Activated naive CD8-positive, alpha-beta T cell treated with anti-CD3 and anti-CD28 coated beads for 36 hours (primary cell): ENCODE results near the gene CENPVL2. TPM values are rescaled to one million over a fixed set of nuclear protein-coding genes. Genes with fewer than 3 reads are reported as not detected.
"Not testable (repeated sequence)": the region's sequence is repeated elsewhere in the genome, so short reads cannot be mapped to it uniquely, and the experiment has no call there.

ENCODE experiments used
- DNase-seq: peaks from one replicate; pipeline ENCODE4 v3.0.0; 2021
- H3K27ac Mint-ChIP-seq: one replicate; pipeline ENCODE4 v1.8.0; 2022; ENCODE audit warnings: mild to moderate bottlenecking, moderate library complexity, mixed read lengths
- H3K27me3 Mint-ChIP-seq: one replicate; pipeline ENCODE4 v1.8.0; 2022; ENCODE audit warnings: mild to moderate bottlenecking, mixed read lengths
- H3K36me3 Mint-ChIP-seq: one replicate; pipeline ENCODE4 v1.8.0; 2021; ENCODE audit warnings: mild to moderate bottlenecking, mixed read lengths
- H3K4me1 Mint-ChIP-seq: one replicate; pipeline ENCODE4 v1.8.0; 2021; ENCODE audit warnings: mixed read lengths
- H3K4me3 Mint-ChIP-seq: one replicate; pipeline ENCODE4 v1.8.0; 2022; ENCODE audit warnings: mild to moderate bottlenecking, moderate library complexity, mixed read lengths
- H3K9me3 Mint-ChIP-seq: one replicate; pipeline ENCODE4 v1.8.0; 2022; ENCODE audit warnings: mixed read lengths
- total RNA-seq, 2 experiments: library from RNA; stranded (reverse); gene quantifications; one replicate each; pipeline ENCODE4 v1.2.3, GENCODE V29; 2021

The CENPVL2 gene
- under 1 TPM in 1 of 2 experiments, not detected in 1; 0.14 TPM for total RNA-seq

- not testable (repeated sequence) for H3K4me1 Mint-ChIP-seq, H3K4me3 Mint-ChIP-seq, DNase-seq, H3K27ac Mint-ChIP-seq, H3K36me3 Mint-ChIP-seq, H3K9me3 Mint-ChIP-seq, H3K27me3 Mint-ChIP-seq
These were observed at the start of gene CENPVL2 for GRCh38 chrX:51682720-51683062. CENPVL2 (minus strand) TSS chrX:51682831; CDS start chrX:51682831, 0 bp downstream.

DNA sequence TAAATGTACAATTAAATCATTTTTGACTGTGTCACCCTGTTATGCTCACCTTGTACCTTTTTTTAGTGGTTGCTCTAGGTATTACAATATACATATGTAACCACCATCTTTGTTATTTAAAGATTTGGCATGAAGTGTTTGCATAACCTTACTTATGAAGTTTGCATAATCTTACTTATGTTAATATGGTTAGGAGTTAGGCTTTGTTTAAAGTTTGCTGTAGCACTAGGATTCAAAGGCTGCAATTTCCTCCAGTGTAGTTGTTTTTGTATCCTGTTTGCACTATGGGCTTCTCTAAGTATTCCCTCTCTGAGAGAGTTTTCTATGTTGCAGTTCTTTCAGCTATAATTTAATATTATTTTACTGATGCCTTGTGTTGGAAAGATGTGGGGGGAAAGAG is 45.6 kb upstream of the CENPVL2 start:
- Mint-ChIP-seq H3K9me3 (no peaks in the 10 kb centered on the region), H3K27ac (no peak overlapping the region), H3K36me3 (no peaks in the 10 kb centered on the region), H3K4me3 (no peak overlapping the region), H3K4me1 (no peaks in the 10 kb centered on the region), H3K27me3 (no peaks in the 10 kb centered on the region)
- no peak for DNase-seq

- not testable (repeated sequence) for H3K36me3 Mint-ChIP-seq, DNase-seq, H3K27ac Mint-ChIP-seq, H3K4me1 Mint-ChIP-seq, H3K9me3 Mint-ChIP-seq, H3K4me3 Mint-ChIP-seq, H3K27me3 Mint-ChIP-seq
These were observed 30.5 kb upstream of the CENPVL2 start for GRCh38 chrX:51712943-51713647.

DNA sequence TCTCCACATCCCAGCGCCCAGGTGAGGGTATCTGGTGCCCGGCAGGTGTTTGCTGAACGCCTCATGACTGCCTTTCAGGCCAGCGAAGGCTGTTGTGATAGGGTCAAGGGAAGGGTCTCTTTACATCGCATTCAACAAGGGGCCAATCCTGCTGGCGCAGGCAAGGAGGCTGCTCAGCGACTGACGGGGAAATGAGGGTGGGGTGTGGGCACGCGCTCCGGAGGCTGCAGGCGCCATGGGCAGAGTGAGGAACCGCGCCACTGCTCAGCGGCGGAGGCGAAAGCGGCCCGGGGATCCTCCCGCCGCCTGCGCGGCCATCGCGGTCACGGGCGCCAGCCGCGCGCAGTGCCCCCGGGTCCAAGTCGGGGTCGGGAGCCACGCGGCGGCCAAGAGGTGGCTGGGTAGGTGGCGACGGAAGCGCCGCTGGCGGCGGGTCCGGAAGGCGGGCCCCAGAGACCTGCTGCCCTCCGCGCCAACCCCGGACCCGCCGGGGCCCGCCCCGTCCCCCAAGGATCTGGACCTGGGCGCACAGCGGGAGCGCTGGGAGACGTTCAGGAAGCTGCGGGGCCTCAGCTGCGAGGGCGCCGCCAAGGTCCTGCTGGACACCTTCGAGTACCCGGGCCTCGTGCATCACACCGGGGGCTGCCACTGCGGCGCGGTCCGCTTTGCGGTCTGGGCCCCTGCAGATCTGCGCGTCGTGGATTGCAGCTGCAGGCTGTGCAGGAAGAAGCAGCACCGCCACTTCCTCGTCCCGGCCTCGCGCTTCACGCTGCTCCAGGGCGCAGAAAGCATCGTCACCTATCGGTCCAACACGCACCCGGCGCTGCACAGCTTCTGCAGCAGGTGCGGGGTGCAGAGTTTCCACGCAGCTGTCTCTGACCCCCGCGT is 27.9 kb upstream of the CENPVL2 start, which contains the start of gene CENPVL1:
CENPVL1 (plus strand) TSS at position 236 of the 888 bp plus-strand sequence; CDS start at position 236, 0 bp downstream.
- not testable (repeated sequence) for H3K4me1 Mint-ChIP-seq, H3K27ac Mint-ChIP-seq, H3K27me3 Mint-ChIP-seq, H3K9me3 Mint-ChIP-seq, H3K4me3 Mint-ChIP-seq, DNase-seq, H3K36me3 Mint-ChIP-seq

DNA sequence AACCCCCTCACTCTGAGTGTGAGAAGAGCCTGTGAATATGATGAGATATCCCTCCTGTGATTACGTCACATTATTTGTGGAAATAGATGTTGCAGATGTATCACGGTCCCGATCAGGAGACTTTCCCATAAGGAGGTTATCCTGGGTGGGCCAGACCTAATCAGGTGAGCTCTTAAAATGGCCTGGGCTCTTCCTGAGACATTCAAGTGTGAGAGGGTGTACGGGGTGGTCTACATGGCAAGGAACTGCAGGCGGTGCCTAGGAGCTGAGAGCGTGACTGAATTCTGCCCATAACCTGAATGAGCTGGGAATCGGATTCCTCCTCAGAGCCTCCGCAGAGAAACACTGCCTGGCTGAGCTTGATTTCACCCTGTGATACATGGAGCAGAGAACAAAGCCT is 14.8 kb upstream of the CENPVL2 start:
- no peaks in the 10 kb centered on the region for H3K9me3 Mint-ChIP-seq
- H3K27me3 Mint-ChIP-seq, result peaks cover 8% of the 10 kb centered on the region
- no peak overlapping the region for H3K4me3 Mint-ChIP-seq
- no peaks in the 10 kb centered on the region for H3K4me1 Mint-ChIP-seq
- no peaks in the 10 kb centered on the region for H3K36me3 Mint-ChIP-seq
- H3K27ac Mint-ChIP-seq, result no peak overlapping the region
- no peak for DNase-seq

DNA sequence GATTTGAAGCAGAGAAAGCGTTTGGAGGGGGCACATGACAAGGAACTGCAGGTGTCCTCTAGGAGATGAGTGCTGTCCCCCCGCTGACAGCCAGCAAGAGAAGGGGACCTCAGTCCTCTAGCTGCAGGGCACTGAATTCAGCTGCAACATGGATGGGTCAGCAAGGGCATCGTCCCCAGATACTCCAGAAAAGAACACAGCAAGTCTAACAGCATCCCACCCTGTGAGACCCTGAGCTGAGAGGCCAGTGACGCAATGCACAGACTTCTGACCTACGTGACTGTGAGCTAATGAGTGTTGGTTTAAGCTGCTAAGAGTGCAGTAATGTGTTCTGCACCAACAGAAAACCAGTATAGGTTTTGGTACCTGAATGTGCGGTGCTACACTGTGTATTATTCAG is 11.6 kb upstream of the CENPVL2 start:
- H3K4me3 Mint-ChIP-seq, result no peak overlapping the region
- no peaks in the 10 kb centered on the region for H3K36me3 Mint-ChIP-seq
- H3K27ac Mint-ChIP-seq, result no peak overlapping the region
- DNase-seq, result no peak
- H3K4me1 Mint-ChIP-seq, result no peaks in the 10 kb centered on the region
- peaks cover 8% of the 10 kb centered on the region for H3K27me3 Mint-ChIP-seq
- no peaks in the 10 kb centered on the region for H3K9me3 Mint-ChIP-seq

DNA sequence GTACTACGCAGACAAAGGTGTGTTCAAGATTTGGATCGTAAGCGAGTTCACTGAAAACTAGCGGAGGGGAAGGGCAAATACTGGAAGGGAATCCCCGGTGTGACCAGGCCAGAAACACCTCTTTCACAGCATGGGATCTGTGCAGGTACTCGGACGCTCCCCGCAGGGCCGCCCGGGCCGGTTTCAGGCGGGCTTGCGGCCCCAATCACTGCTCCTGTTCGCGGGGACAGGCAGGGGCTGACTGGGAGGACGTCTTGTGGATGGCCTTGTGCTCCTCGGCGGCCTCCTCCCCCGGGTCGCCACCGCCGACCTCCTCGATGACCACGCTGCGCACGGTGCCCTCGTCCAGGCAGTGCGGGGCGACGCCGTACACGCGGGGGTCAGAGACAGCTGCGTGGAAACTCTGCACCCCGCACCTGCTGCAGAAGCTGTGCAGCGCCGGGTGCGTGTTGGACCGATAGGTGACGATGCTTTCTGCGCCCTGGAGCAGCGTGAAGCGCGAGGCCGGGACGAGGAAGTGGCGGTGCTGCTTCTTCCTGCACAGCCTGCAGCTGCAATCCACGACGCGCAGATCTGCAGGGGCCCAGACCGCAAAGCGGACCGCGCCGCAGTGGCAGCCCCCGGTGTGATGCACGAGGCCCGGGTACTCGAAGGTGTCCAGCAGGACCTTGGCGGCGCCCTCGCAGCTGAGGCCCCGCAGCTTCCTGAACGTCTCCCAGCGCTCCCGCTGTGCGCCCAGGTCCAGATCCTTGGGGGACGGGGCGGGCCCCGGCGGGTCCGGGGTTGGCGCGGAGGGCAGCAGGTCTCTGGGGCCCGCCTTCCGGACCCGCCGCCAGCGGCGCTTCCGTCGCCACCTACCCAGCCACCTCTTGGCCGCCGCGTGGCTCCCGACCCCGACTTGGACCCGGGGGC is 567 bp downstream of the CENPVL2 start:
- H3K9me3 Mint-ChIP-seq, H3K27ac Mint-ChIP-seq, H3K4me1 Mint-ChIP-seq, H3K4me3 Mint-ChIP-seq, H3K36me3 Mint-ChIP-seq, DNase-seq, H3K27me3 Mint-ChIP-seq: not testable (repeated sequence)

- H3K4me1 Mint-ChIP-seq, DNase-seq, H3K9me3 Mint-ChIP-seq, H3K4me3 Mint-ChIP-seq, H3K36me3 Mint-ChIP-seq, H3K27me3 Mint-ChIP-seq, H3K27ac Mint-ChIP-seq: not testable (repeated sequence)
These were observed 2.8 kb downstream of the CENPVL2 start for GRCh38 chrX:51679689-51680433.

GRCh38 chrX:51665981-51666380 is 16.6 kb downstream of the CENPVL2 start:
- H3K4me1 Mint-ChIP-seq, result peaks cover 3% of the 10 kb centered on the region
- no peak overlapping the region for H3K27ac Mint-ChIP-seq
- H3K27me3 Mint-ChIP-seq, result peaks cover 14% of the 10 kb centered on the region
- H3K9me3 Mint-ChIP-seq, result no peaks in the 10 kb centered on the region
- H3K4me3 Mint-ChIP-seq, result no peak overlapping the region
- H3K36me3 Mint-ChIP-seq, result no peaks in the 10 kb centered on the region
- DNase-seq, result no peak

DNA sequence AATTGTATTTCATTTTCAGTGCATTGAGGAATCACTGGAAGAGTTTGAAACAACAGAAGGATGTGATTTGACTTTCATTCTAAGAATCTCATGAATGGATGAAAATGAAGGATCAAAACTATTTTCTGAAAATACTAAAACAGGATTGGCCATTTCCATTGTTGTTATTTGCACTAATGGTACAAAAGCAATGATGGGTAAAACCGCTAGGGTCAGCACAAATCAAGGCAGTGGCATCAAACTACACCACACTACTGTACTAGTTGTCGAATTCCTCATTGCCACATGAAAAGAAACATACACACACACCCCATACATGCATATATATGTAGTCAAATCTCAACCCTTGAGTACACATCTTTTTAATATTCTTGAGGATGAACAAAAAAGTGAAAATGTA is 39.3 kb downstream of the CENPVL2 start:
- Mint-ChIP-seq H3K36me3 (no peaks in the 10 kb centered on the region), H3K27me3 (peaks cover 11% of the 10 kb centered on the region), H3K27ac (no peak overlapping the region), H3K4me3 (no peak overlapping the region), H3K9me3 (no peaks in the 10 kb centered on the region), H3K4me1 (no peaks in the 10 kb centered on the region)
- DNase-seq, result no peak

DNA sequence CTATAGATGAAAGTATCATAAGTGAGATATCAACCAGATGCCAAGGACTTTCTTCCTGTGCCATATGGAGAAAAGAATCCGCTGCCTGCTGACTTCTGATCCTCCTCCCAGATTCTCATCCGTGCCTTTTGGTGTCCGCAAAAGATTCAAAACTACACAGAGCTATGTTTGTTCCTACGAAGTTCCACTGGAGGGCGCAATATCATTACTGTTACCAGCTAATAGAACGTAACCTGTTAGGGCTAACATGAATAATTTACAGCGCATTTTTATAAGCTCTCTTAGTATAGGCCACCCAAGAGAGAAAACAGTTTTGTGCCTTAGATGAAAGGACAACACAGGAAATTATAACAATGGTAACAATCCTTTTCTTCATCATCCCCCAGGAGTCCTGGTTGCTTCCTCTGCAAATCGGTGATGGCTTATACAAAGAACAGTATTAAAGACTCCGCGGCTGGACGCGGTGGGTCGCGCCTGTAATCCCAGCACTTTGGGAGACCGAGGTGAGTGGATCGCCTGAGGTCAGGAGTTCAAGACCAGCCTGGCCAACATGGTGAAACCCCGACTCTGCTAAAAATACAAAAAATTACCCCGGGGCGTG is 41.1 kb downstream of the CENPVL2 start:
- Mint-ChIP-seq H3K36me3 (no peaks in the 10 kb centered on the region), H3K27me3 (peaks cover 8% of the 10 kb centered on the region), H3K4me1 (no peaks in the 10 kb centered on the region), H3K4me3 (no peak overlapping the region), H3K27ac (no peak overlapping the region), H3K9me3 (no peaks in the 10 kb centered on the region)
- DNase-seq, result no peak

DNA sequence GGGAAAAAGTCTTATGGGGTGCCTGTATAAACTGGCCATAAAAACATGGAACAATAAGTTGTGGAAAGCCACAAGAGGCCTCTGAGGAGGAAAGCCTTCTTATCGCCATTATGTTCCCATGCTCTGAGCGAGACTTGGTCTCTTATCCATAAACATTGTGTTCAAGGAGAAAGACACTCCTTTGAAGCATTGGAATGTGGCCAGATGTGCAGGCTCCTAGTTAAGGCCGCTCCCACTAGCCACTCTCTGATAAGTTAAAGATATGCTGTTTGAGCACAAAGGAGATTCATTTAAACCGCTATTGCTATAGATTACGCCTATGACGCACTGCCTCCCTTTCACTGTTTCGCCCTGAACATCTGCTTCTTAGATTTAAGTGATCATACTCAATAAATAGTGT is 46.1 kb downstream of the CENPVL2 start:
- not testable (repeated sequence) for H3K4me3 Mint-ChIP-seq, DNase-seq, H3K9me3 Mint-ChIP-seq, H3K36me3 Mint-ChIP-seq, H3K4me1 Mint-ChIP-seq, H3K27ac Mint-ChIP-seq
- peaks cover 12% of the 10 kb centered on the region for H3K27me3 Mint-ChIP-seq
